HCT116 (cell line): Measurements from ENCODE around the gene GPX3. TPM values are rescaled to one million over a fixed set of nuclear protein-coding genes. Genes with fewer than 3 reads are reported as not detected.

Source experiments
- ATAC-seq: fragments of 200-7000 bp; cut with Tn5 transposase; 2 replicates; pipeline ENCODE4 v1.9.1; 2020; ENCODE audit warnings: mild to moderate bottlenecking, moderate library complexity
- BruUV-seq: library from RNA; stranded (reverse); fragments of 400-500 nt; replicated peaks from 2 replicates; lab custom pipeline; 2021; lab: Mats Ljungman, UMichigan
- CTCF ChIA-PET: fragments of 300-600 bp; sonication (Branson Sonifier 250); formaldehyde crosslinking; loops from one replicate; lab custom pipeline; 2021; ENCODE audit warnings: antibody characterized with exemption; lab: Charles Lee
- POLR2A ChIA-PET: fragments of 300-600, 350-600 bp; sonication (Branson Sonifier 250); formaldehyde crosslinking; loops from one replicate; lab custom pipeline; 2021; ENCODE audit warnings: antibody characterized with exemption; lab: Charles Lee
- RAD21 ChIA-PET, 2 experiments: fragments of 300-600 bp; sonication (Branson Sonifier 250); formaldehyde crosslinking; loops; one replicate each; lab custom pipeline; 2023; ENCODE audit warnings: low total read pairs in 2 of 2; ENCODE audit not compliant: uncharacterized antibody in 2 of 2, unreplicated experiment in 2 of 2, low non-redundant PET in 1 of 2; lab: Charles Lee
- DNase-seq: peaks from one replicate; pipeline ENCODE4 v3.0.0-alpha.2; 2010; ENCODE audit warnings: low read depth, low spot score
- H2AFZ ChIP-seq: fragments of 200-600 bp; shearing (Covaris generic), sonication (generic); 2 replicates; pipeline ENCODE4 v1.6.1; 2017; ENCODE audit warnings: low read depth, mixed run types, mixed read lengths, antibody characterized with exemption, low read length; ENCODE audit not compliant: poor library complexity, severe bottlenecking
- H3K27ac ChIP-seq: 2 replicates; pipeline ENCODE4 v1.5.1; 2012; ENCODE audit warnings: low read depth, low read length
- H3K27me3 ChIP-seq: fragments of 200-600 bp; sonication (generic); 2 replicates; pipeline ENCODE4 v1.6.1; 2016; ENCODE audit warnings: mixed run types, low read length, mixed read lengths; ENCODE audit not compliant: insufficient read depth
- H3K36me3 ChIP-seq, 2 experiments: fragments of 200-500 bp in 1 of 2; fragments of 200-600 bp in 1 of 2; sonication (Bioruptor generic) in 1 of 2; sonication (generic) in 1 of 2; 2 replicates each; pipeline versions ENCODE4 v1.5.1 to v1.6.1; 2014 to 2016; ENCODE audit warnings: low read length in 2 of 2, inconsistent platforms in 1 of 2, mixed read lengths in 1 of 2, mixed run types in 1 of 2; ENCODE audit not compliant: insufficient read depth in 2 of 2, control insufficient read depth in 1 of 2
- H3K4me1 ChIP-seq, 2 experiments: fragments of 200-600 bp in 1 of 2; sonication (generic) in 1 of 2; 2 replicates each; pipeline versions ENCODE4 v1.5.1 to v1.6.1; 2012 to 2017; ENCODE audit warnings: low read length in 2 of 2, inconsistent platforms in 1 of 2, mild to moderate bottlenecking in 1 of 2, mixed read lengths in 1 of 2, mixed run types in 1 of 2, moderate library complexity in 1 of 2; ENCODE audit not compliant: insufficient read depth in 2 of 2, control insufficient read depth in 1 of 2
- H3K4me2 ChIP-seq: fragments of 200-600 bp; sonication (generic); 2 replicates; pipeline ENCODE4 v1.6.1; 2017; ENCODE audit warnings: mixed run types, low read length, mixed read lengths
- H3K4me3 ChIP-seq, 2 experiments: fragments of 200-600 bp in 1 of 2; sonication (generic) in 1 of 2; replicated peaks in 1 of 2; 2 replicates each; pipeline ENCODE4 v1.5.1; 2011 to 2016; ENCODE audit warnings: low read length in 2 of 2, control low read depth in 1 of 2, low read depth in 1 of 2, mild to moderate bottlenecking in 1 of 2, mixed read lengths in 1 of 2, mixed run types in 1 of 2
- H3K79me2 ChIP-seq: fragments of 200-600 bp; sonication (generic); 2 replicates; pipeline ENCODE4 v1.6.1; 2017; ENCODE audit warnings: mild to moderate bottlenecking, mixed run types, low read length, moderate library complexity, mixed read lengths; ENCODE audit not compliant: insufficient read depth
- H3K9ac ChIP-seq: fragments of 200-600 bp; sonication (generic); 2 replicates; pipeline ENCODE4 v1.6.1; 2016; ENCODE audit warnings: low read length, mixed read lengths
- H3K9me2 ChIP-seq: fragments of 200-600 bp; sonication (generic), shearing (Covaris generic); 2 replicates; pipeline ENCODE4 v1.6.1; 2017; ENCODE audit warnings: mixed run types, mild to moderate bottlenecking, moderate library complexity; ENCODE audit not compliant: insufficient read depth
- H3K9me3 ChIP-seq, 2 experiments: fragments of 200-500 bp in 1 of 2; fragments of 200-600 bp in 1 of 2; sonication (Bioruptor generic) in 1 of 2; sonication (generic) in 1 of 2; 2 replicates each; pipeline ENCODE4 v1.6.1; 2014 to 2017; ENCODE audit warnings: low read length in 2 of 2, mixed read lengths in 2 of 2, inconsistent platforms in 1 of 2, low read depth in 1 of 2, mild to moderate bottlenecking in 1 of 2, mixed run types in 1 of 2, moderate library complexity in 1 of 2; ENCODE audit not compliant: control insufficient read depth in 1 of 2, insufficient read depth in 1 of 2
- H4K20me1 ChIP-seq: fragments of 200-600 bp; sonication (generic), shearing (Covaris generic); 2 replicates; pipeline ENCODE4 v1.6.1; 2017; ENCODE audit warnings: mixed run types, mild to moderate bottlenecking, moderate library complexity; ENCODE audit not compliant: insufficient read depth
- CEBPB ChIP-seq: IDR thresholded peaks from 2 replicates; pipeline ENCODE4 v1.6.1; 2012; ENCODE audit warnings: low read depth
- EZH2 ChIP-seq: fragments of 200-600 bp; sonication (generic); IDR thresholded peaks from 2 replicates; pipeline ENCODE4 v1.6.1; 2017; ENCODE audit warnings: antibody characterized with exemption, mixed run types
- SIN3A ChIP-seq: IDR thresholded peaks from 2 replicates; pipeline ENCODE4 v1.6.1; 2012; ENCODE audit warnings: low read depth
- TCF7L2 ChIP-seq: IDR thresholded peaks from 2 replicates; pipeline ENCODE4 v1.7.0; 2011; ENCODE audit warnings: borderline replicate concordance, inconsistent platforms; ENCODE audit not compliant: insufficient read depth, insufficient read length; ENCODE audit errors: extremely low read depth
- YY1 ChIP-seq: IDR thresholded peaks from 2 replicates; pipeline ENCODE4 v1.6.1; 2011; ENCODE audit warnings: low read length, low read depth, moderate library complexity, mild to moderate bottlenecking; ENCODE audit not compliant: insufficient replicate concordance; ENCODE audit errors: extremely low read depth
- ZFX ChIP-seq: fragments of 450-650 bp; IDR thresholded peaks from 2 replicates; pipeline ENCODE4 v1.6.1; 2017
- ZNF274 ChIP-seq: fragments of 200-500 bp; sonication (Bioruptor generic); IDR thresholded peaks from 2 replicates; pipeline ENCODE4 v1.6.1; 2014; ENCODE audit warnings: mild to moderate bottlenecking, low read depth, low read length, inconsistent platforms
- intact Hi-C: fragments of 100-400 bp; cut with micrococcal nuclease; formaldehyde crosslinking; loops from 2 replicates; pipeline ENCODE4 v1.10.0; 2022
- total RNA-seq: library from RNA; stranded (reverse); gene quantifications from one replicate; pipeline ENCODE4 v1.2.1, GENCODE V29; 2021; ENCODE audit not compliant: unreplicated experiment
- TF ChIP-seq, protein P1 (sequence below): IDR thresholded peaks from 2 replicates; pipeline ENCODE4 v1.6.1; 2012
- TF ChIP-seq, protein P2 (sequence below): IDR thresholded peaks from 2 replicates; pipeline ENCODE4 v1.6.1; 2012; ENCODE audit warnings: low read depth

Gene GPX3
- total RNA-seq, 1 experiment from 2014 or later, result 0.96 TPM

DNA sequence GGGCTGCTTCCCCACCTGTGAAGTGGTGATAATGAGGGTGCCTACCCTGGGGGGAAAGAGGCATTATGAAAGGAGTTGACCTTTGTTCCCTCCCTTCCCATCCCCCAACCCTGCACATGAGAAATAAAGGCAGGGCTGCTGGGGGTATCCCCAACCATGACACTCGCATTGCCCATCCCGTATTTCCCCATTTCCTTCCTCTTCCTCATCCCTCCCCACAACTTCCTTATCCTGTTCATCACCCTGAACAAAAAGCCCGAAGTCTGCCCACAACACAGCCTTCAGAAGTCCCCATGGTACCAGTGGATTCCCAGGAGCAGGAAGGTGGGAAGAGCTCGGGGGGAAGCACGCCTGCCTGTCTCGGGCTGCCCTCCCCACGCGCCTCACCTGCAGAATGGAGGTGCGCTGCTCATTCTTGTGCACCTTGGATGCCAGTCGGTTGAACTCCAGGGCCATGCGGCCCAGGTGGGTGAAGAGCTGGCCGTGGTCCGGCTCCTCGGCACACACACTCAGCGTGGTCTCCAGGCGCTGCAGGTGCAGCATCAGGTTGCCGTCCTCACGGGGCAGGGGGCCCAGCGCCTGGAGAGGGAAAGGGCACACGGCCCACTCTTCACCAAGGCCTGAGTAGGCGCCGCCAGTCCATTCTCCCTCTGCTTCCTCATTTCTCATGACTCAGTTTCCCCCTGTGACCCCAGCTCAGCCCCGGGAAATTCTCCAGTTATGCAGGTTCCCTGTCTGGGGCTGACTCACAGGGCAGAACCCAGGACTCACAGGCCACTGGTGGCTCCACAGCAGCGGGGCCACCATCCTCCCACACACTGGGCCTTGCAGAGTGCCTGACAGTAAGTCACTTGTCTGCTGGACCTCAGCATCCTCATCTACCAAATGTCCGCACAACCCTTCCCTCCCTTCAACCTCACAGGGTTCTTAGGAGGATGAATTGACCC is 36.3 kb downstream of the GPX3 start:
- no peaks in the 10 kb centered on the region for H3K79me2 ChIP-seq
- H3K4me1 ChIP-seq, result no peaks in the 10 kb centered on the region
- no peaks in the 10 kb centered on the region for H3K9me3 ChIP-seq
- ChIA-PET POLR2A (no interaction called here), CTCF (interaction anchor here (2.0 kb wide), 1 partner anchor 59 kb away, joined by 6 read pairs; no protein-coding TSS in a partner anchor), RAD21 (interaction anchor here in 1 of 2 experiments (1.6 kb wide), 1 partner anchor 59 kb away, joined by 4 read pairs; no protein-coding TSS in a partner anchor)
- H3K36me3 ChIP-seq, result peaks cover 2 to 6% of the 10 kb centered on the region in 2 experiments; a peak in 2 of 4 replicates
- H3K27me3 ChIP-seq, result no peaks in the 10 kb centered on the region
- ATAC-seq (no peak), DNase-seq (no peak)
- no peak overlapping the region for H3K4me3 ChIP-seq
- H3K9me2 ChIP-seq, result no peaks in the 10 kb centered on the region
- no peak overlapping the region for H2AFZ ChIP-seq
- no peak overlapping the region for H3K9ac ChIP-seq
- H3K27ac ChIP-seq, result no peak overlapping the region
- no peak overlapping the region for H3K4me2 ChIP-seq
- BruUV-seq, result no TSS peak
- no peaks in the 10 kb centered on the region for H4K20me1 ChIP-seq
- TF ChIP-seq CEBPB (no peak), ZFX (no peak), ZNF274 (no peak), SIN3A (no peak), EZH2 (no peak), YY1 (no peak), TCF7L2 (no peak)
- TF ChIP-seq, protein P1, sequence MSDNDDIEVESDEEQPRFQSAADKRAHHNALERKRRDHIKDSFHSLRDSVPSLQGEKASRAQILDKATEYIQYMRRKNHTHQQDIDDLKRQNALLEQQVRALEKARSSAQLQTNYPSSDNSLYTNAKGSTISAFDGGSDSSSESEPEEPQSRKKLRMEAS, result no peak
- TF ChIP-seq, protein P2, sequence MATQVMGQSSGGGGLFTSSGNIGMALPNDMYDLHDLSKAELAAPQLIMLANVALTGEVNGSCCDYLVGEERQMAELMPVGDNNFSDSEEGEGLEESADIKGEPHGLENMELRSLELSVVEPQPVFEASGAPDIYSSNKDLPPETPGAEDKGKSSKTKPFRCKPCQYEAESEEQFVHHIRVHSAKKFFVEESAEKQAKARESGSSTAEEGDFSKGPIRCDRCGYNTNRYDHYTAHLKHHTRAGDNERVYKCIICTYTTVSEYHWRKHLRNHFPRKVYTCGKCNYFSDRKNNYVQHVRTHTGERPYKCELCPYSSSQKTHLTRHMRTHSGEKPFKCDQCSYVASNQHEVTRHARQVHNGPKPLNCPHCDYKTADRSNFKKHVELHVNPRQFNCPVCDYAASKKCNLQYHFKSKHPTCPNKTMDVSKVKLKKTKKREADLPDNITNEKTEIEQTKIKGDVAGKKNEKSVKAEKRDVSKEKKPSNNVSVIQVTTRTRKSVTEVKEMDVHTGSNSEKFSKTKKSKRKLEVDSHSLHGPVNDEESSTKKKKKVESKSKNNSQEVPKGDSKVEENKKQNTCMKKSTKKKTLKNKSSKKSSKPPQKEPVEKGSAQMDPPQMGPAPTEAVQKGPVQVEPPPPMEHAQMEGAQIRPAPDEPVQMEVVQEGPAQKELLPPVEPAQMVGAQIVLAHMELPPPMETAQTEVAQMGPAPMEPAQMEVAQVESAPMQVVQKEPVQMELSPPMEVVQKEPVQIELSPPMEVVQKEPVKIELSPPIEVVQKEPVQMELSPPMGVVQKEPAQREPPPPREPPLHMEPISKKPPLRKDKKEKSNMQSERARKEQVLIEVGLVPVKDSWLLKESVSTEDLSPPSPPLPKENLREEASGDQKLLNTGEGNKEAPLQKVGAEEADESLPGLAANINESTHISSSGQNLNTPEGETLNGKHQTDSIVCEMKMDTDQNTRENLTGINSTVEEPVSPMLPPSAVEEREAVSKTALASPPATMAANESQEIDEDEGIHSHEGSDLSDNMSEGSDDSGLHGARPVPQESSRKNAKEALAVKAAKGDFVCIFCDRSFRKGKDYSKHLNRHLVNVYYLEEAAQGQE, result no peak
- intact Hi-C loops, result no loop called here
